SKM-1 treated with dmso at 0.1 percent for 144 hours (cell line): Measurements from ENCODE around the gene RHCE.
"Not testable (repeated sequence)": the region's sequence is repeated elsewhere in the genome, so short reads cannot be mapped to it uniquely, and the experiment has no call there.

Experiments
- DNase-seq: peaks from one replicate; lab custom pipeline; 2025; ENCODE audit not compliant: unreplicated experiment; lab: John Stamatoyannopoulos, UW

Gene RHCE

GRCh38 chr1:25402947-25403803 lies 17.4 kb downstream of the RHCE start:
- DNase-seq, result not testable (repeated sequence)

- not testable (repeated sequence) for DNase-seq
Observed at GRCh38 chr1:25398079-25398478, 22.5 kb downstream of the RHCE start.

- not testable (repeated sequence) for DNase-seq
Observed at GRCh38 chr1:25397549-25397948, 23.1 kb downstream of the RHCE start.

- DNase-seq, result no peak
Observed at GRCh38 chr1:25392841-25393240, 27.8 kb downstream of the RHCE start.

- DNase-seq, result not testable (repeated sequence)
Observed at GRCh38 chr1:25389721-25390120, 30.9 kb downstream of the RHCE start.

GRCh38 chr1:25388691-25389090 lies 31.9 kb downstream of the RHCE start:
- DNase-seq, result not testable (repeated sequence)

GRCh38 chr1:25387096-25387495 lies 33.5 kb downstream of the RHCE start:
- DNase-seq, result not testable (repeated sequence)

GRCh38 chr1:25383875-25384274 lies 36.8 kb downstream of the RHCE start:
- not testable (repeated sequence) for DNase-seq

- DNase-seq, result not testable (repeated sequence)
Observed at GRCh38 chr1:25383090-25383489, 37.5 kb downstream of the RHCE start.

GRCh38 chr1:25382543-25382942 lies 38.1 kb downstream of the RHCE start:
- not testable (repeated sequence) for DNase-seq

GRCh38 chr1:25378367-25378766 lies 42.3 kb downstream of the RHCE start:
- not testable (repeated sequence) for DNase-seq

GRCh38 chr1:25371757-25372156 lies 48.9 kb downstream of the RHCE start:
- not testable (repeated sequence) for DNase-seq

GRCh38 chr1:25369691-25370271 lies 50.8 kb downstream of the RHCE start:
- not testable (repeated sequence) for DNase-seq

- DNase-seq, result no peak
Observed at GRCh38 chr1:25369241-25369640, 51.4 kb downstream of the RHCE start.

GRCh38 chr1:25362634-25363559 lies 57.7 kb downstream of the RHCE start:
- not testable (repeated sequence) for DNase-seq

GRCh38 chr1:25361901-25362300 lies 58.7 kb downstream of the RHCE start:
- no peak for DNase-seq

- no peak for DNase-seq
Observed at GRCh38 chr1:25360596-25361581, 59.7 kb downstream of the RHCE start.

GRCh38 chr1:25356848-25357247 lies 63.8 kb downstream of the RHCE start:
- no peak for DNase-seq

GRCh38 chr1:25356441-25356840 lies 64.2 kb downstream of the RHCE start:
- DNase-seq, result no peak

GRCh38 chr1:25355841-25356395 lies 64.7 kb downstream of the RHCE start:
- DNase-seq, result no peak
